ENCODE measurements around the gene UBE2D3. TPM values are rescaled to one million over a fixed set of nuclear protein-coding genes. Genes with fewer than 3 reads are reported as not detected.

UBE2D3 gene
- total RNA-seq, 4 donors from 2014 or later = 278 to 377 (median 304) TPM

DNA sequence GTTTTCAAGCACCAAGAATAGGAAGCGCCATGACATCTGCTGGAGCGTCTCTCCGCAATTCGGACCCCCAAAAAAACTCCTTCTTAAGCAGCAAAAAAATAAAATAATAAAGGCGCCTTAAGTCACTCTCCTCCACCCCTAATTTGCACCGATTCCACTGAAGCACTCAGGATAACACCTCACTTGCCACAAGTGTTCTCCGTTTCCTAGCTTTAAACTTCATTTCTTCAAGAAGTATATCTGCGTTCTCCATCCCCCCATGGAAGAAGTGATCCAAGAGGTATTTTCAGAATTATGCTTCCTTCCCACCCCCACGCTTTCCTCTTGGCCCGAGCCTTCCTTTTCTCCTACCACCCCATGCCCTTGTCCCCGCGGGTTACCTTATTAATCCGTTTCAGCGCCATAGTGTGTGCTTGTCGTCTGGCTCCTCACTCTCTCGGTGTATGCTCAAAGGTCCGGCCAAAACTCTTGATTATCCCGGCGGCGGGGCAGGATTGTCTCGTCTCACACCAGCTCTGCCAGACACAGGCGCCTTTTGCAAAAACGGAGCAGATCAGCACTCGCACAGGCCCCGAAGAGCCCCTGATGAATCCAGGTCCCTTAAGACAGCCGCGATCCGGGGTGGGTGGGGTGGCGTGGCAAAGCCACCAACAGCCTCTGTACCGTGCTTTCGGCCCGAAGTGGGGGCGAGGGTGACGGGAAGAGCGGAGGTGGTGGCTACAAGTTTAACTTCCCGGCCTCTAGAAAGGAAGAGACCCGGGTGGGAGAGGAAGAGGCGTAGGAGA lies 1.1 kb downstream of the UBE2D3 start:
- intact Hi-C loops (cut with DNase I) = loop anchor here (5.0 kb wide), 3 partner anchors 41 to 324 kb away; partner anchors contain the start of genes CISD2, MANBA and NFKB1
- no peak for DNase-seq
- Histone ChIP-seq H3K27ac (peak overlapping the region; percentile 99 to 100 (median 100)), H3K36me3 (no peaks in the 10 kb centered on the region), H3K4me1 (peaks cover 10 to 51% (median 35%) of the 10 kb centered on the region in 3 donors), H3K9me3 (no peaks in the 10 kb centered on the region), H3K27me3 (no peaks in the 10 kb centered on the region), H3K4me3 (peak overlapping the region; percentile 78 to 99 (median 94))
- no peak for TF ChIP-seq POLR2A (IDR thresholded peaks at IDR 0.05)
- TF ChIP-seq, protein P1, sequence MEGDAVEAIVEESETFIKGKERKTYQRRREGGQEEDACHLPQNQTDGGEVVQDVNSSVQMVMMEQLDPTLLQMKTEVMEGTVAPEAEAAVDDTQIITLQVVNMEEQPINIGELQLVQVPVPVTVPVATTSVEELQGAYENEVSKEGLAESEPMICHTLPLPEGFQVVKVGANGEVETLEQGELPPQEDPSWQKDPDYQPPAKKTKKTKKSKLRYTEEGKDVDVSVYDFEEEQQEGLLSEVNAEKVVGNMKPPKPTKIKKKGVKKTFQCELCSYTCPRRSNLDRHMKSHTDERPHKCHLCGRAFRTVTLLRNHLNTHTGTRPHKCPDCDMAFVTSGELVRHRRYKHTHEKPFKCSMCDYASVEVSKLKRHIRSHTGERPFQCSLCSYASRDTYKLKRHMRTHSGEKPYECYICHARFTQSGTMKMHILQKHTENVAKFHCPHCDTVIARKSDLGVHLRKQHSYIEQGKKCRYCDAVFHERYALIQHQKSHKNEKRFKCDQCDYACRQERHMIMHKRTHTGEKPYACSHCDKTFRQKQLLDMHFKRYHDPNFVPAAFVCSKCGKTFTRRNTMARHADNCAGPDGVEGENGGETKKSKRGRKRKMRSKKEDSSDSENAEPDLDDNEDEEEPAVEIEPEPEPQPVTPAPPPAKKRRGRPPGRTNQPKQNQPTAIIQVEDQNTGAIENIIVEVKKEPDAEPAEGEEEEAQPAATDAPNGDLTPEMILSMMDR (IDR thresholded peaks at IDR 0.05) = no peak
- 1% methylated on average over 18 to 27 of the region's 38 CpGs for WGBS, 2 donors

DNA sequence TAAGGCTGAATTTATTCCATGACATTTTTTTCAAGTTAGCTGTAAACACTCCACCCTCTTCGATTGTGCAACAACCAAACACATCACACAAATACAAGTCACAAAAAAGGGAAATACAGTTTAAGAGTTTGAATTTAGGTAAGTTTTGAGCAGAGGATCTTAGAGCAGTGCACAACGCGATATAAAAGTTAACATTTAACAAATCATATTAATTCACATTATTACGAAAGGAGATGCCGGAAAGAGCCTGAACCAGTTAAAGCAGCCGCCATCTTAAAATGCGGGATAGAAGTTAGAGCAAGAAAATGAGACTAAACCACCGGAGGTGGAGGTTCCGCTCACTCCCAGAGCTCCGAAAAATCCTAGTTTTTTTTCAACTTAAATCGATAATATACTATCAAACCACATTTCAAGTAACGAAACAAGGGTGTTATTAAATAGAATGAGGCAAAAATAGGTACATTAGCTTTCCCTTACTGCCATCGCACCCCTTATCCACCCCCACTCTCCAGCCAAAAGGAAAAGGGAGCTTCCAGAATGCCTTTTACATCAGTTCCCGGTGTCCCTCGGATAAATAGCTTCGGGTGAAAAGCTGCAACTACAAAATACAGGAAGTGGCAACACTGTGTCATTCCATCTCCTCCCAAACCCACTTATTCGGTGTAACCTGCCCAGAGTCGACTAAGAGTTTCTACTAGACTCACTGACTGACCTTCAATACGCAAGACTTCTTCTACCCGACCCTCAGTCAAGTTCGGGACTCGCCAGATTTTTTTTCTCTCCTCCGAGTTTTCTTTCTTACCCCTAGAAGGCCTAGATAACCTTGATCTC lies 1.9 kb downstream of the UBE2D3 start:
- no peaks in the 10 kb centered on the region for H3K9me3 ChIP-seq
- TF ChIP-seq POLR2A (IDR thresholded peaks at IDR 0.05) = no peak
- TF ChIP-seq, protein P1 (IDR thresholded peaks at IDR 0.05) = no peak
- intact Hi-C loops (cut with DNase I) = loop anchor here (5.0 kb wide), 3 partner anchors 42 to 323 kb away; partner anchors contain the start of genes CISD2, MANBA and NFKB1
- WGBS, 2 donors = 0% methylated on average over 23 of the region's 23 CpGs
- no peak for DNase-seq
- H3K4me3 ChIP-seq = peak overlapping the region; percentile 78 to 99 (median 94)
- H3K27ac ChIP-seq = peak overlapping the region; percentile 99 to 100 (median 100)
- no peaks in the 10 kb centered on the region for H3K36me3 ChIP-seq
- H3K27me3 ChIP-seq = no peaks in the 10 kb centered on the region
- H3K4me1 ChIP-seq = peaks cover 10 to 59% (median 43%) of the 10 kb centered on the region in 3 donors

DNA sequence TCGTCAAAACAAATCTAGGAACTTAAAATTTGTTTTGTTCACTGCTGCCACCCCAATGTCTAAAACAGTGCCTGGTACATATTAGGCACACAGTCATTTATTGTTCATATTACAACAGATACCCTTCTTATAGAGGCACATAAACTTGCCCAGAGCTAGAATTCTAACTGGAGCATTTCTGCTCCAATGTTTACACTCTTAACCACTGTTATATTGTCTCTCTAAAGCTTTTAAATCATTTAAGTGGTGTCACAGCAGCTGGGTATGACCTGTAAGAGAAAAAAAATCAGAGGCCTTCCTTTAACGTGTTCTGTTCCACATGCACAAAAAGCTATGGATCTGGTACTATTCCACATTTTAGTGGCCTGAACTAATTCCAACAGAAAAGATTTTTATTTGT lies 3.0 kb downstream of the UBE2D3 start:
- intact Hi-C loops (cut with DNase I) = no loop called here
- Histone ChIP-seq H3K4me1 (peaks cover 16 to 65% (median 50%) of the 10 kb centered on the region in 3 donors), H3K27me3 (no peaks in the 10 kb centered on the region), H3K4me3 (peak overlapping the region; percentile 78 to 99 (median 94)), H3K27ac (peak overlapping the region; percentile 99 to 100 (median 100)), H3K9me3 (no peaks in the 10 kb centered on the region), H3K36me3 (no peaks in the 10 kb centered on the region)
- TF ChIP-seq POLR2A (IDR thresholded peaks at IDR 0.05) = no peak
- TF ChIP-seq, protein P1 (IDR thresholded peaks at IDR 0.05) = no peak
- 0 to 4% methylated on average over 2 of the region's 2 CpGs for WGBS, 2 donors
- DNase-seq = no peak

DNA sequence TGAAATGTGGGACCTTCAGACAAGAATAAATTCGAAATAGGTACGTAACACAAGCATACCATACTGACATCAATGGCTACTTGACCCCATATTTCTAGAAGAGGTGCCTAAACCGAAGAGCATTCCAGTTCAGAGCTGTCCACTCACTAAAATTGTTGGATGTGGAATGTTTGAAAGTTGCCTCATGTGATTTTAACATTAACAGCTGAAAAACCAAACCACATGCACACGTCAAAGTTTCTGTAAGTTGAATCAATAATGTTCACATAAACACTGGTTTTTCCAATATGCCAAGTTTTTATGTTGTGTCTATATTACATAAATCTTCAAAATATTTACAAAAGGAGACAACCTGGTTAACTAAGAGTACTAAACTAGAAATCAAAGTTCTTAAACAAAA lies 3.5 kb downstream of the UBE2D3 start:
- H3K4me3 ChIP-seq = peak overlapping the region; percentile 78 to 99 (median 94)
- DNase-seq = no peak
- peaks cover 16 to 65% (median 48%) of the 10 kb centered on the region in 3 donors for H3K4me1 ChIP-seq
- no peaks in the 10 kb centered on the region for H3K9me3 ChIP-seq
- WGBS, 2 donors = 23 to 28% methylated on average over 4 of the region's 4 CpGs
- no peaks in the 10 kb centered on the region for H3K36me3 ChIP-seq
- H3K27ac ChIP-seq = peak overlapping the region in 3 of 4 donors; percentile 99 to 100 (median 100)
- intact Hi-C loops (cut with DNase I) = no loop called here
- TF ChIP-seq POLR2A (IDR thresholded peaks at IDR 0.05) = no peak
- TF ChIP-seq, protein P1 (IDR thresholded peaks at IDR 0.05) = no peak
- no peaks in the 10 kb centered on the region for H3K27me3 ChIP-seq

All from esophagus squamous epithelium (tissue), 5 donors.